MM.1S (cell line): ENCODE measurements around the gene PTPRF.

Source experiments
- DNase-seq: peaks from one replicate; pipeline ENCODE4 v3.0.0-alpha.2; 2015
- H2AFZ ChIP-seq: fragments of 300-600 bp; sonication (generic); 2 replicates; pipeline ENCODE4 v1.6.0; 2016; ENCODE audit warnings: antibody characterized with exemption, low read length
- H3F3A ChIP-seq: fragments of 300-600 bp; sonication (generic); 2 replicates; pipeline ENCODE4 v1.6.1; 2016; ENCODE audit warnings: mild to moderate bottlenecking, antibody characterized with exemption, low read length, moderate library complexity, mixed read lengths; ENCODE audit not compliant: insufficient read depth
- H3K27ac ChIP-seq: fragments of 300-600 bp; sonication (generic); 2 replicates; pipeline ENCODE4 v1.5.1; 2016; ENCODE audit warnings: mild to moderate bottlenecking, low read length
- H3K27me3 ChIP-seq: fragments of 300-600 bp; sonication (generic); replicated peaks from 2 replicates; pipeline ENCODE4 v1.6.0; 2016; ENCODE audit warnings: low read length; ENCODE audit not compliant: insufficient read depth
- H3K36me3 ChIP-seq: fragments of 300-600 bp; sonication (generic); replicated peaks from 2 replicates; pipeline ENCODE4 v1.6.1; 2016; ENCODE audit warnings: mild to moderate bottlenecking, low read length, mixed read lengths; ENCODE audit not compliant: insufficient read depth
- H3K4me1 ChIP-seq: fragments of 300-600 bp; sonication (generic); 2 replicates; pipeline ENCODE4 v1.6.1; 2016; ENCODE audit warnings: low read length, mixed read lengths
- H3K4me2 ChIP-seq: fragments of 300-600 bp; sonication (generic); 2 replicates; pipeline ENCODE4 v1.6.0; 2016; ENCODE audit warnings: low read depth, low read length
- H3K4me3 ChIP-seq: fragments of 300-600 bp; sonication (generic); 2 replicates; pipeline ENCODE4 v1.5.1; 2016; ENCODE audit warnings: low read length, mixed read lengths
- H3K79me2 ChIP-seq: fragments of 300-600 bp; sonication (generic); 2 replicates; pipeline ENCODE4 v1.6.1; 2016; ENCODE audit warnings: mixed run types, low read length, mixed read lengths
- H3K9ac ChIP-seq: fragments of 300-600 bp; sonication (generic); 2 replicates; pipeline ENCODE4 v1.6.1; 2016; ENCODE audit warnings: low read length, mixed read lengths
- H3K9me2 ChIP-seq: fragments of 300-600 bp; sonication (generic); replicated peaks from 2 replicates; pipeline ENCODE4 v1.6.1; 2016; ENCODE audit warnings: mild to moderate bottlenecking, low read length, mixed read lengths; ENCODE audit not compliant: insufficient read depth
- H3K9me3 ChIP-seq: fragments of 300-600 bp; sonication (generic); replicated peaks from 2 replicates; pipeline ENCODE4 v1.6.1; 2016; ENCODE audit warnings: mild to moderate bottlenecking, low read length, mixed read lengths; ENCODE audit not compliant: insufficient read depth
- H4K20me1 ChIP-seq: fragments of 300-600 bp; sonication (generic); 2 replicates; pipeline ENCODE4 v1.6.1; 2016; ENCODE audit warnings: mild to moderate bottlenecking, low read length, moderate library complexity, mixed read lengths; ENCODE audit not compliant: insufficient read depth
- EZH2 ChIP-seq: fragments of 300-600 bp; sonication (generic); optimal IDR thresholded peaks from 2 replicates; pipeline ENCODE3; 2017; ENCODE audit warnings: low read depth, mild to moderate bottlenecking, antibody characterized with exemption, low read length, mixed read lengths
- EZH2phosphoT487 ChIP-seq: fragments of 300-600 bp; sonication (generic); IDR thresholded peaks from 2 replicates; pipeline ENCODE4 v1.6.1; 2018; ENCODE audit warnings: antibody characterized with exemption, low read length
- TF ChIP-seq, protein P1 (sequence below): fragments of 300-600 bp; sonication (generic); IDR thresholded peaks from 2 replicates; pipeline ENCODE4 v1.5.1; 2016; ENCODE audit warnings: antibody characterized with exemption, low read length, mixed read lengths

PTPRF gene

GRCh38 chr1:43605766-43606165 lies 75.1 kb downstream of the PTPRF start:
- no peak overlapping the region for H3K27ac ChIP-seq
- H3K9ac ChIP-seq, result no peak overlapping the region
- H3K9me3 ChIP-seq, result no peaks in the 10 kb centered on the region
- no peaks in the 10 kb centered on the region for H3F3A ChIP-seq
- no peak overlapping the region for H3K4me2 ChIP-seq
- H3K9me2 ChIP-seq, result no peaks in the 10 kb centered on the region
- H2AFZ ChIP-seq, result no peak overlapping the region
- H3K79me2 ChIP-seq, result no peaks in the 10 kb centered on the region
- TF ChIP-seq, protein P1, sequence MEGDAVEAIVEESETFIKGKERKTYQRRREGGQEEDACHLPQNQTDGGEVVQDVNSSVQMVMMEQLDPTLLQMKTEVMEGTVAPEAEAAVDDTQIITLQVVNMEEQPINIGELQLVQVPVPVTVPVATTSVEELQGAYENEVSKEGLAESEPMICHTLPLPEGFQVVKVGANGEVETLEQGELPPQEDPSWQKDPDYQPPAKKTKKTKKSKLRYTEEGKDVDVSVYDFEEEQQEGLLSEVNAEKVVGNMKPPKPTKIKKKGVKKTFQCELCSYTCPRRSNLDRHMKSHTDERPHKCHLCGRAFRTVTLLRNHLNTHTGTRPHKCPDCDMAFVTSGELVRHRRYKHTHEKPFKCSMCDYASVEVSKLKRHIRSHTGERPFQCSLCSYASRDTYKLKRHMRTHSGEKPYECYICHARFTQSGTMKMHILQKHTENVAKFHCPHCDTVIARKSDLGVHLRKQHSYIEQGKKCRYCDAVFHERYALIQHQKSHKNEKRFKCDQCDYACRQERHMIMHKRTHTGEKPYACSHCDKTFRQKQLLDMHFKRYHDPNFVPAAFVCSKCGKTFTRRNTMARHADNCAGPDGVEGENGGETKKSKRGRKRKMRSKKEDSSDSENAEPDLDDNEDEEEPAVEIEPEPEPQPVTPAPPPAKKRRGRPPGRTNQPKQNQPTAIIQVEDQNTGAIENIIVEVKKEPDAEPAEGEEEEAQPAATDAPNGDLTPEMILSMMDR, result no peak
- TF ChIP-seq EZH2phosphoT487 (no peak), EZH2 (no peak)
- no peaks in the 10 kb centered on the region for H3K4me1 ChIP-seq
- no peaks in the 10 kb centered on the region for H4K20me1 ChIP-seq
- no peak overlapping the region for H3K4me3 ChIP-seq
- no peak for DNase-seq
- no peaks in the 10 kb centered on the region for H3K27me3 ChIP-seq
- H3K36me3 ChIP-seq, result no peaks in the 10 kb centered on the region

- H3K79me2 ChIP-seq, result no peaks in the 10 kb centered on the region
Measured at GRCh38 chr1:43606624-43607023, 75.9 kb downstream of the PTPRF start.

GRCh38 chr1:43608827-43609226 lies 78.1 kb downstream of the PTPRF start:
- no peak overlapping the region for H2AFZ ChIP-seq
- H3K9me3 ChIP-seq, result no peaks in the 10 kb centered on the region
- DNase-seq, result no peak
- H3K9me2 ChIP-seq, result no peaks in the 10 kb centered on the region
- H3K79me2 ChIP-seq, result no peaks in the 10 kb centered on the region
- H4K20me1 ChIP-seq, result no peaks in the 10 kb centered on the region
- 0 out of 2 replicates have a peak, but pooled peaks cover 6% of the 10 kb centered on the region for H3K27me3 ChIP-seq
- H3F3A ChIP-seq, result no peaks in the 10 kb centered on the region
- H3K4me2 ChIP-seq, result no peak overlapping the region
- no peaks in the 10 kb centered on the region for H3K36me3 ChIP-seq
- no peak overlapping the region for H3K4me3 ChIP-seq
- TF ChIP-seq EZH2, result no peak
- no peak for TF ChIP-seq EZH2phosphoT487
- TF ChIP-seq, protein P1, result no peak
- no peak overlapping the region for H3K27ac ChIP-seq
- no peak overlapping the region for H3K9ac ChIP-seq
- H3K4me1 ChIP-seq, result no peaks in the 10 kb centered on the region

More at GRCh38 chr1:43606624-43607023, 75.9 kb downstream of the PTPRF start:
- no peak overlapping the region for H2AFZ ChIP-seq
- H4K20me1 ChIP-seq, result no peaks in the 10 kb centered on the region
- H3F3A ChIP-seq, result no peaks in the 10 kb centered on the region
- H3K4me3 ChIP-seq, result no peak overlapping the region
- H3K4me2 ChIP-seq, result no peak overlapping the region
- H3K27me3 ChIP-seq, result 0 out of 2 replicates have a peak, but pooled peaks cover 4% of the 10 kb centered on the region
- H3K9me2 ChIP-seq, result no peaks in the 10 kb centered on the region
- no peaks in the 10 kb centered on the region for H3K36me3 ChIP-seq
- TF ChIP-seq, protein P1, result no peak
- no peak for TF ChIP-seq EZH2
- no peak for TF ChIP-seq EZH2phosphoT487
- no peak overlapping the region for H3K27ac ChIP-seq
- H3K4me1 ChIP-seq, result no peaks in the 10 kb centered on the region
- no peak overlapping the region for H3K9ac ChIP-seq
- DNase-seq, result no peak
- no peaks in the 10 kb centered on the region for H3K9me3 ChIP-seq
